Motor neuron (in vitro differentiated cells): Measurements from ENCODE around the gene CST3. TPM values are rescaled to one million over a fixed set of nuclear protein-coding genes. Genes with fewer than 3 reads are reported as not detected.
"Not testable (repeated sequence)": the region's sequence is repeated elsewhere in the genome, so short reads cannot be mapped to it uniquely, and the experiment has no call there.

ENCODE experiments used
- ATAC-seq, 8 experiments: fragments of 200-7000 bp; cut with Tn5 transposase; replicated peaks in 6 of 8; 2 replicates each; pipeline ENCODE4 v1.8.0; 2021; ENCODE audit warnings: mild to moderate bottlenecking in 8 of 8, moderate library complexity in 8 of 8
- H3K27ac ChIP-seq, 2 donors: fragments of 250-450 bp; sonication (Bioruptor Pico); 2 replicates each; pipeline ENCODE4 v1.9.0; 2021; ENCODE audit warnings: antibody characterized with exemption in 2 of 2, mild to moderate bottlenecking in 2 of 2, moderate library complexity in 1 of 2
- H3K4me1 ChIP-seq, 2 donors: fragments of 250-450 bp; sonication (Bioruptor Pico); replicated peaks in 1 of 2; 2 replicates each; pipeline ENCODE4 v1.6.1; 2021; ENCODE audit warnings: antibody characterized with exemption in 2 of 2, mild to moderate bottlenecking in 2 of 2, moderate library complexity in 1 of 2
- H3K4me3 ChIP-seq, 5 donors: fragments of 250-450 bp; sonication (Bioruptor Pico); 2 replicates each; pipeline ENCODE4 v1.9.0; 2021; ENCODE audit warnings: antibody characterized with exemption in 5 of 5, mild to moderate bottlenecking in 5 of 5, moderate library complexity in 4 of 5
- WGBS, 10 experiments: fragments of 450-650 bp; shearing (Covaris generic); methylation state at CpG; one replicate each; pipeline ENCODE4 v1.0.0; 2022; 5-methylcytosine and 5-hydroxymethylcytosine counted together
- in situ Hi-C, 9 experiments: fragments of 400-800 bp; cut with MboI; loops; one replicate each; pipeline ENCODE4 v1.15.0; 2021; ENCODE audit warnings: low sequenced_read_pairs in 9 of 9, low pct_unique_long_range_greater_than_20kb in 2 of 9; ENCODE audit not compliant: unreplicated experiment in 9 of 9
- total RNA-seq, 8 experiments: library from RNA; unstranded; fragments of 300-600 nt; gene quantifications; 2 replicates each; pipeline versions ENCODE4 v1.2.3 to v1.2.4, GENCODE V29; 2022

The CST3 gene
- total RNA-seq, 8 experiments from 2014 or later, result 50.2 to 1,751 (median 154) TPM

- Histone ChIP-seq H3K4me1 (peaks cover 5 to 6% of the 10 kb centered on the region in 2 donors), H3K27ac (no peak overlapping the region), H3K4me3 (no peak overlapping the region)
- in situ Hi-C loops, result no loop called here
- ATAC-seq, result peak in 1 of 8 experiments; percentile 3
- WGBS, 10 experiments, result 80 to 100% (median 95%) methylated on average over 1 to 5 of the region's 6 CpGs; no CpG with 5 or more reads in 1 of the 10 experiments
These were observed 9.2 kb downstream of the CST3 start for GRCh38 chr20:23628402-23629016.

- ATAC-seq, result no peak
- H3K27ac ChIP-seq, result no peak overlapping the region
- in situ Hi-C loops, result no loop called here
- 5 to 84% (median 72%) methylated on average over 3 of the region's 3 CpGs; no CpG with 5 or more reads in 1 of the 10 experiments for WGBS, 10 experiments
- H3K4me1 ChIP-seq, result peaks cover 6 to 7% of the 10 kb centered on the region in 2 donors
- no peak overlapping the region for H3K4me3 ChIP-seq
These were observed 10.3 kb downstream of the CST3 start for GRCh38 chr20:23627501-23627900.

- Histone ChIP-seq H3K4me1 (peaks cover 8 to 9% of the 10 kb centered on the region in 2 donors), H3K4me3 (no peak overlapping the region), H3K27ac (no peak overlapping the region)
- WGBS, 10 experiments, result 0 to 100% (median 69%) methylated on average over 1 to 4 of the region's 4 CpGs
- in situ Hi-C loops, result no loop called here
- ATAC-seq, result peak in 3 of 8 experiments; percentile 41 to 61 (median 43)
These were observed 11.6 kb downstream of the CST3 start for GRCh38 chr20:23626040-23626620.

- Histone ChIP-seq H3K4me1 (peaks cover 8 to 9% of the 10 kb centered on the region in 2 donors), H3K27ac (no peak overlapping the region), H3K4me3 (no peak overlapping the region)
- 72 to 100% (median 82%) methylated on average over 1 to 6 of the region's 9 CpGs; no CpG with 5 or more reads in 1 of the 10 experiments for WGBS, 10 experiments
- in situ Hi-C loops, result no loop called here
- no peak for ATAC-seq
These were observed 12.4 kb downstream of the CST3 start for GRCh38 chr20:23625236-23625964.

GRCh38 chr20:23624324-23624691 is 13.4 kb downstream of the CST3 start:
- no peak overlapping the region for H3K27ac ChIP-seq
- peaks cover 8 to 9% of the 10 kb centered on the region in 2 donors for H3K4me1 ChIP-seq
- no peak overlapping the region for H3K4me3 ChIP-seq
- WGBS, 10 experiments, result 33 to 100% (median 93%) methylated on average over 1 to 2 of the region's 2 CpGs; no CpG with 5 or more reads in 4 of the 10 experiments
- in situ Hi-C loops, result loop anchor here in 1 of 9 experiments (25.0 kb wide), 1 partner anchor 187 kb away; the partner anchor contains the start of gene CSTL1
- no peak for ATAC-seq

- ATAC-seq, result no peak
- WGBS, 10 experiments, result 31 to 100% (median 64%) methylated on average over 1 to 3 of the region's 4 CpGs; no CpG with 5 or more reads in 2 of the 10 experiments
- in situ Hi-C loops, result loop anchor here in 1 of 9 experiments (25.0 kb wide), 1 partner anchor 186 kb away; the partner anchor contains the start of gene CSTL1
- peaks cover 8 to 9% of the 10 kb centered on the region in 2 donors for H3K4me1 ChIP-seq
- no peak overlapping the region for H3K27ac ChIP-seq
- H3K4me3 ChIP-seq, result no peak overlapping the region
These were observed 14.0 kb downstream of the CST3 start for GRCh38 chr20:23623666-23624323.

- 0 to 46% (median 10%) methylated on average over 1 to 4 of the region's 4 CpGs for WGBS, 10 experiments
These were observed 14.9 kb downstream of the CST3 start for GRCh38 chr20:23622839-23623343.

GRCh38 chr20:23622401-23622800 is 15.4 kb downstream of the CST3 start:
- WGBS, 10 experiments, result 0 to 59% (median 25%) methylated on average over 1 to 3 of the region's 3 CpGs; no CpG with 5 or more reads in 1 of the 10 experiments
- in situ Hi-C loops, result loop anchor here in 1 of 9 experiments (25.0 kb wide), 1 partner anchor 185 kb away; the partner anchor contains the start of gene CSTL1
- not testable (repeated sequence) for H3K27ac ChIP-seq, H3K4me3 ChIP-seq, H3K4me1 ChIP-seq
- peak in 7 of 8 experiments; percentile 23 to 64 (median 48) for ATAC-seq

More at GRCh38 chr20:23622839-23623343, 14.9 kb downstream of the CST3 start:
- peaks cover 8 to 9% of the 10 kb centered on the region in 2 donors for H3K4me1 ChIP-seq
- in situ Hi-C loops, result loop anchor here in 1 of 9 experiments (25.0 kb wide), 1 partner anchor 186 kb away; the partner anchor contains the start of gene CSTL1
- H3K27ac ChIP-seq, result peak overlapping the region in 1 of 2 donors; percentile 74
- no peak overlapping the region for H3K4me3 ChIP-seq
- ATAC-seq, result peak; percentile 83 to 100 (median 100)

- H3K4me1 ChIP-seq, H3K27ac ChIP-seq, H3K4me3 ChIP-seq, ATAC-seq: not testable (repeated sequence)
- WGBS, 10 experiments, result 60 to 100% (median 81%) methylated on average over 1 to 5 of the region's 11 CpGs; no CpG with 5 or more reads in 2 of the 10 experiments
- in situ Hi-C loops, result loop anchor here in 1 of 9 experiments (25.0 kb wide), 1 partner anchor 184 kb away; the partner anchor contains the start of gene CSTL1
These were observed 16.9 kb downstream of the CST3 start for GRCh38 chr20:23620670-23621386.

GRCh38 chr20:23614163-23614562 is 23.6 kb downstream of the CST3 start:
- ATAC-seq, result peak in 1 of 8 experiments; percentile 33
- H3K4me3 ChIP-seq, result no peak overlapping the region
- no peaks in the 10 kb centered on the region for H3K4me1 ChIP-seq
- H3K27ac ChIP-seq, result no peak overlapping the region
- in situ Hi-C loops, result loop anchor here in 1 of 9 experiments (25.0 kb wide), 1 partner anchor 177 kb away; the partner anchor contains the start of gene CSTL1
- WGBS, 10 experiments, result 80 to 100% (median 89%) methylated on average over 1 to 3 of the region's 5 CpGs; no CpG with 5 or more reads in 5 of the 10 experiments

GRCh38 chr20:23613676-23614075 is 24.1 kb downstream of the CST3 start:
- no peak overlapping the region for H3K27ac ChIP-seq
- H3K4me1 ChIP-seq, result no peaks in the 10 kb centered on the region
- no peak overlapping the region for H3K4me3 ChIP-seq
- ATAC-seq, result peak in 2 of 8 experiments; percentile 87 to 96
- in situ Hi-C loops, result loop anchor here in 1 of 9 experiments (25.0 kb wide), 1 partner anchor 176 kb away; the partner anchor contains the start of gene CSTL1
